IPS DF 4.7 (cell line): Measurements from ENCODE around the gene LAMA2.

Experiments
- DNase-seq: peaks from one replicate; pipeline ENCODE4 v3.0.0-alpha.2; 2013; ENCODE audit warnings: low spot score; ENCODE audit errors: extremely low read depth

Gene LAMA2

GRCh38 chr6:129434091-129434490, 551.2 kb downstream of the LAMA2 start:
- no peak for DNase-seq

GRCh38 chr6:129440691-129441090, 557.8 kb downstream of the LAMA2 start:
- DNase-seq: no peak

- no peak for DNase-seq
These were observed 561.7 kb downstream of the LAMA2 start for GRCh38 chr6:129444683-129445082.

- no peak for DNase-seq
These were observed 563.6 kb downstream of the LAMA2 start for GRCh38 chr6:129446272-129447197.

- DNase-seq: no peak
These were observed 564.2 kb downstream of the LAMA2 start for GRCh38 chr6:129447198-129447565.

- DNase-seq: no peak
These were observed 566.0 kb downstream of the LAMA2 start for GRCh38 chr6:129448965-129449364.

- DNase-seq: no peak
These were observed 568.2 kb downstream of the LAMA2 start for GRCh38 chr6:129451187-129451586.

GRCh38 chr6:129453073-129453472, 570.1 kb downstream of the LAMA2 start:
- no peak for DNase-seq

- no peak for DNase-seq
These were observed 571.5 kb downstream of the LAMA2 start for GRCh38 chr6:129454488-129454887.

GRCh38 chr6:129455126-129455769, 572.3 kb downstream of the LAMA2 start:
- no peak for DNase-seq

- no peak for DNase-seq
These were observed 577.3 kb downstream of the LAMA2 start for GRCh38 chr6:129460221-129460620.

GRCh38 chr6:129469070-129469662, 586.2 kb downstream of the LAMA2 start:
- no peak for DNase-seq

- DNase-seq: no peak
These were observed 589.3 kb downstream of the LAMA2 start for GRCh38 chr6:129472239-129472638.

- no peak for DNase-seq
These were observed 590.6 kb downstream of the LAMA2 start for GRCh38 chr6:129473546-129473945.

GRCh38 chr6:129475477-129476247, 592.7 kb downstream of the LAMA2 start:
- DNase-seq: no peak

GRCh38 chr6:129476248-129476564, 593.3 kb downstream of the LAMA2 start:
- DNase-seq: no peak

GRCh38 chr6:129476810-129477209, 593.9 kb downstream of the LAMA2 start:
- DNase-seq: no peak

- no peak for DNase-seq
These were observed 595.4 kb downstream of the LAMA2 start for GRCh38 chr6:129478379-129478778.

- no peak for DNase-seq
These were observed 598.8 kb downstream of the LAMA2 start for GRCh38 chr6:129481706-129482105.

GRCh38 chr6:129485746-129486145, 602.8 kb downstream of the LAMA2 start:
- DNase-seq: no peak

- DNase-seq: no peak
These were observed 603.4 kb downstream of the LAMA2 start for GRCh38 chr6:129486327-129486726.

GRCh38 chr6:129488313-129488712, 605.4 kb downstream of the LAMA2 start:
- no peak for DNase-seq
